GM19099 (cell line): ENCODE data around the gene SERTAD2.

ENCODE experiments used
- POLR2A ChIP-seq: IDR thresholded peaks from 3 replicates; pipeline ENCODE4 v1.6.1; 2011; ENCODE audit warnings: low read depth; ENCODE audit not compliant: insufficient read length; ENCODE audit errors: extremely low read depth

Gene SERTAD2

DNA sequence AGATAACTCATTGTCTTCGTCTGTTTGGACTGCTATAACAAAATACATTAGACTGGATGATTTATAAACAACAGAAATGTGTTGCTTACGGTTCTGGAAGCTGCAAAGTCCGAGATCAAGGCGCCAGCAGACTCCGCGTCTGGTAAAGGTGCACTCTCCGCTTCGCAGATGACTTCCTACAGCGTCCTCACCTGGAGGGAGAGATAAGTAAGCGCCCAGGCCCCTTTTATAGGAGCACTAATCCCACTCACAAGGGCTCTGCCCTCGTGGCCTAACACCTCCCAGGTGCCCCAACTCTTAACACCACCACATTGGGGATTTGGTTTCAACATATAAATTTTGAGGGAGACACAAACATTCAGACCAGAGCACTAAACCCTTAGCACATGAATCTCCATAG, 51.3 kb downstream of the SERTAD2 start:
- TF ChIP-seq POLR2A = no peak

DNA sequence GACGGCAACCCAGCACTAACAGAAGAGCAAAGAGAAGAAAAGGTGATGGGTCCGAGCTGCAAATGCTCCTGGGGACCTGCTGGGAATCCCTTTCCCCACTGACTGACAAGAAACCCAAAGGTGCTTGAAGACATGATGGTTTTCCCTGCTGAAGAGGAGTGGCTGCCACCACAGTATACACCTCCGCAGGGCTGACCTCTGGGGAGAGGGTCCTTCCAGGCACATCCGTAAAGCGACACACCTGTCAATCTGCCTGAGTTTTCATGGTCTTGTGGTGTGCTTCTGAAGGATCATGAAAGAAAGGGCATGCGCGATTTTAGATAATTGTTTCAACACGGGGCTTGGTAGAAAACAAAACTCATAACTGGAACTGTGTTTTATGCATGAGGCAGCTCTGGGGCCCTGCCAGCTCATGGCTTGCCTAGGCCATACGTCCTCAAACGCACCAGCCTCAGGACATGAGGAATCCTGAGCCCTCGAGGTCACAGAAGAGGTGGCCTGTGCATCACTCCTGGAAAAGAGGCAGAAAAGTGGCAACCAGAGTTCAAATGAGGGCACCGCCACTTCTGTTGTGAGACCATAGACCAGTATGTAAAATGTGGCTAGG, 51.8 kb downstream of the SERTAD2 start:
- no peak for TF ChIP-seq POLR2A

DNA sequence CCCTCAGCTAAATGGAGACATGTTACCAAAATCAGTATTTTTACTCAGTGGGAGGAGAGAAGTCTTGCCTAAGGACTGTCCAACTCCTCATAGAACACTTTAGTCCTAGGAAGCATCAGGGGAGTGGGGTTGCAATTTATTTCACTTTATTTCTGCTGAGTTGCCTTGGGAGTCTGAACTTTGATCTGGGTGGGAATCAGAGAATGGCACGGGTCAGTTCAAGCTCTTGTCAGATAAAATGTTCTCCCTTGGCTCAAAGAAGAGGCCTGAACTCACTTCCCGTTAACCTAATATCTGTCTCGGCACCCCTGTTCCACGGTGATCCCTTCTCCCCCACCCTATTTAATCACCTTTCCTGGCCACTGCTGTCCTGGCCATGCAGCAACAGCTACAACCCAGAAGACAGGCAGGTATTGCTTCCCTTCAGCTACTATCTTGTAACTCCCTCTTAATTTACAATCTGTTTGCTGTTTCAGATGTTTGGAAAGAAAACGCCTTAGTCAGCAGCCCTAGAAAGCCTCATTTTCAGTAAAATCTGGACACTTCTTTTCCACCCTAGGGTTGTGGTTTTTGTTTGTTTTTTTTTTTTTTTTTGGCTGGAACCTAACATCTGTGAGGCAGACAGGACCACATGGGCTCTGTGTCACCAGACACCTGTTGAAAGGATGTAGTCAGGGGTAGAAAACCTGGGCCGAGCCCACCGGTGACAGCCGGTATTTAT, 52.5 kb downstream of the SERTAD2 start:
- TF ChIP-seq POLR2A = no peak

DNA sequence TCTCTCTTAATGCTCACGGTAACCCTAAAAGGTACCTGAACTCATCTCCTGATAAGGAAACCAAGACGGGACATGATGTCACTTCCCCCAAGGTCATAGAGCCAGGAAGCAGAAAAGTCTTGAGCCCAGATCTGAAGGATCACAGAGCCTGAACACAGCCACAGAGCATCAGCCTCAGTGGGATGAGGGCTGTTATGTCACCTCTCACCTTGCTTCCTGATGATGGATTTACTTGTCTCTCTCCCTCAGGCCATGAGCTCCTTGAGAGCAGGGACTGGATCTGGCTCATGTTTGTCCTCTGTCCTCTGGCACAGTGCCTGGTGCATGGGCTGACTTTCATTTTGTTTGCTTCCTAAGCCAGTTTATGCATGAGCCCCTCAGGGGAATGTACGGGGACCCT, 54.2 kb downstream of the SERTAD2 start:
- no peak for TF ChIP-seq POLR2A

DNA sequence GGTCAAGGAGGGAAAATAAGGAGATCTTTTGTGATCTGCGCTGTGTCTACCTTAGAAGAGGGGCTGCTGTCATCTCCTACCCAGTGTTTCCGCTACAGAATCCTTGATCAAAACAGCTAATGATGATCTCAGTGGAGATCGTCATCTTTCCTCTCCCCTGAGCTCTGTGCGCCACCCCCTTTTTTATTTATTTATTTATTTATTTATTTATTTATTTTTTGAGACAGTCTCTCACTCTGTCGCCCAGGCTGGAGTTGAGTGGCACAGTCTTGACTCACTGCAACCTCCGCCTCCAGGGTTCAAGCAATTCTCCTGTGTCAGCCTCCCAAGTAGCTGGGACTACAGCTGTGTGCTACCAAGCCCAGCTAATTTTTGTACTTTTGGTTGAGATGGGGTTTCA, 55.5 kb downstream of the SERTAD2 start:
- TF ChIP-seq POLR2A = no peak

DNA sequence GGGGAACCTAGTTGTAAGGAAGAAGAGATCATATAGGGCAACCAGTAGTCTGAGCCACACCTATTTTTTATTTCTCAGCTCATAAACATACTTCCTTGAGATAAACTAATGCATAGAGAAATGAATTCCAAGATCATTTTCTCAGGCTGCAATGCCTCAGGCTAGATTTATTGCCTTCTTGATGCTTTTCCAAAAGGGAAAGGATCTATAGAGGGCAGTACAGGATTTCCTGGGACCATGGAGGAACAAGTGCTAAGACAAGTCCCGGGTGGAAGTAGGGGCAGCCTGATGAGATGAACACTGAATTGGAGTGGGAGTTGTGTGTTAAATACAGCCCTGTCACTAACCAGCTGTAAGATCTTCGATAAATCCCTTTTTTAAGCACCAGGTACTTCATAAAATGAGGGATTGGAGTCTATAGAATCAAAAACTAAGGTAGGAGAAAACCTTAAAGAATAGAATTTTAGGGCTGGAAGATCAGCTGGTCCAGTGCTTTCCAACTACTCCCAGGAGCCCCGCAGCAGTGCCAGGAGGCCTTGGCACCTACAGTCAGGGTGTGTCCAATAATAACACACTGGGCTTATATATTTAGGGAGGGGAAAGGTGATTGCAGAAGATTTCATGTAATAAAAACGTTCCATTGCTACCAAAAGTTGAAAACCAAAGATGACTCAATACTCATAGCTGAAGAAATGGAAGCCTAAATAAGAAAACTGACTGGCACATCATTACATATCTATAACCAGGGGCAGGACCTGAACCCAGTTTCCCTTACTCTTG, 58.1 kb downstream of the SERTAD2 start:
- TF ChIP-seq POLR2A = no peak

DNA sequence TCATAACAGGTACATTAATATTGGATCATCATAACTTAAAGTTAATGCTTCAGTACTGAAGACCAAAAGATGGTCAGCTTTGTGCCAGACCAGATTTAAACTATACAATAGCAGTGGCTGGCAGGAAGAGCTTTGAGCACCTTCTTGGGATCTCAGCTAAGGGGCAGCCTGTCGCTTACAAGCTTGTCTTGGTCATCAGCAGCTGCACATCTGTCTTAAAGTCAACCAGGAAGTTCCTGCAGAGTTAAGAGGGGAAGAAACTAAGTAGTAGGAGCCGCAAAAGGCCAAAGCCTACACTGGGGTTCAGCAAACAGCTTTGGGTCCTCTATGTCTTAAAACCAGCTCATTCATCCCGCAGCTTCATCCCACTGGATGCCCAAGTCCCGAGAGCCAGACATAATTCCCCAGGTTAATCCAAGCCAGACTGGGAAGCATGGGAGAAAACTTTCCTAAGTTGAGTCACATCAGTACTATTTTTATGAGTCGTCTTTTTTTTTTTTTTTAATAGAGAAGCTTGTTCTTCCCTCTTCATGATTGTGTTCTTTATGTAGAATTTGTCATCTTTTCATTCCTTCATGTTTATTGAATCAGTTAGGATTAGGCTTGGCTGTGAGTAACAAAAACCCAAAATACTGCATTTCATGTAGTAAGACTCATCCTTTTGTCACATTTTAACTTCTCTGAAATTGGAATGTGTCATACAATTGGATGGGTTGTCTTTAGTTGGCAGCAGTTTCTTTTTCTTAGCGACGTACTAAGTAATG, 59.3 kb downstream of the SERTAD2 start:
- no peak for TF ChIP-seq POLR2A

DNA sequence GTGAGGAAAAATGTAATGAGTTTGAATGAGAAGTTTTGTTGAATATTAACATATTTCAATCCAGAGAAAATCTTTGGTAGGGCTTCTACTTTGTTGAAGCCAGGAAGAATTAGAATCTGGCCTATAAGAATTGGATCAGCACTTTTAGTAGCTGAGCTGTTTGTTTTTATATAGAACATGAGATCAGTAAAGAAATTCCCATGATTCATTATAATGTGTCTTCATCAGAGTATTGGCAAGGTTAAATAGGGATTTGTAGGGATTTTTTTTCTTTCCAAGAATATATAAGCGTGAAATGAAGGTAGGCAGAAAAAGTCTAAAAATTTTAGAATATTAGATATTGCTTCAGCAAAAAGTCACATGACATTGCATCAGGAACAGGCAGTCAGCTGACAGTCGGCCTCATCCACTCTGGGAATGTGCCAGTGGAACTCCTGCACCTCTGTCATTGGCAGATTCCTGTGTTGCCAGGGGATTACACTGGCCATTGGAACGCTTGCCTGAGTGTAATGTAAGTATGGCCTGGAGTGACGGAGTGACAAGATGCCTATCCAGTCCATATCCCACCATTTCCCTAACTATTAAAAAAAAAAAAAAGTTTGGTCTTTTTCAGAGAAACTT, 60.6 kb downstream of the SERTAD2 start:
- no peak for TF ChIP-seq POLR2A

DNA sequence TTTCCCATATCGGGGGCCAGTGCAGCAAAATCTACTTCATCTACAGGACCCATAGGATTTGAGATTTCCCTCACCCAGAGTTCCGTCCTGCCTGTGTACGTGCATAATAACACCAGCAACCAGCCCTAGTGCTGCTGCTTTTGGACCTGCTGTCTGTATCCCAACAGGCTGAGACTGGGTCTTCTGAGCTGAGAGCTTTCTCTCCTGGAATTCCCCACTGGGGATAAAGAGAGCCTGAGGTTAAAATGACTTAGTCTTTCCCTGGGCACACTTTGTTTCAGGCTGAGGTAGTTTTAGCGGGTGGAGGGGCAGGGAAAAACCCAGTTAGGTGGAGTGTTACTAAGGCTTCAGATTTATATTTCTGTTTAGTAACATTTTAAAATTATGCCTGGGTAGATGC, 62.5 kb downstream of the SERTAD2 start:
- TF ChIP-seq POLR2A = no peak

DNA sequence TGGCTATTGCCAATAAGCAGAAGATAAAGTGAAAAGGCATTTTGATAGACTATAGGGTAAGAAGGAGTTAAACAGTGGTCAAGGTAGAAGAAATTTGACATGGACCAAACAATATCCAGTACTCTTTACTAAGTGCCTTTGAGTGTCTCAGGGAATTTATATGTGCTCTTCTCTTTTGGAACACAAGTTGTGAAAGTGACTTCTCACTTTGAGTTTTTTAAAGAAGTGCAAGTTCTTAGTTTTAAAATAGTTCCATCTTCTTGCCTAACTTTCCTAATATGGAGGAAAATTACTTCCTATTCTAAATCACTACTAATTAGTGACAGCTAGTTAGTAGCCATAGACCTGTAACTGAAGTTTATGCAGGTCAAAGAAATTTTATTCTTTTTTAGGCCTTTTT, 66.2 kb downstream of the SERTAD2 start:
- TF ChIP-seq POLR2A = no peak

DNA sequence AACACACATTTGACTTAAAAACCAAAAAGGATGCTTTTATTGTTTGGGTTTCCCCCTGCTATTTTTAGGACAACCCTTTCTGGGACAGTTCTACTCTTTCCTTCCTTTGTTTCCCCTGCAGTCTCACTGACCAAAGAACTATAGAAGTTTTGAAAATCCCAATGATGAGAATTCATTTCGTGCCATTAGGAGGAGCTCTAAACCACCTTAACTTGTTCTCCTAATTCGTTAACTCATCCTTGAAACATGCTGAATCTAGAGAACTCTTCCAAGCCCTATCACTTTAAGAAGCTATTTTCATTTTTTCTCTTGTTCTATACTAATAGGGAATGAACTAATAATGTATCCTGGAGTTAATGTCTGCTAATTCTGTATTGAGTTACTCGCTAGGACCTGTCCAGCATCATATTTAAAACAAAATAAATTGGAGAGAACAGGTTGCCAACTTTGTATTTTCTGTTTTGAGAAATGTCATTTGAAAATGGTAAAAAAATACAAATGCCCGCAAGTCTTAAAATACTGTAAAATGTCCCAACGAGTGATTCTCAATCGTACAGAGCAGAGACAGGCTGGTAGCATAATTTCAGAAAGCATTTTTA, 66.7 kb downstream of the SERTAD2 start:
- no peak for TF ChIP-seq POLR2A

DNA sequence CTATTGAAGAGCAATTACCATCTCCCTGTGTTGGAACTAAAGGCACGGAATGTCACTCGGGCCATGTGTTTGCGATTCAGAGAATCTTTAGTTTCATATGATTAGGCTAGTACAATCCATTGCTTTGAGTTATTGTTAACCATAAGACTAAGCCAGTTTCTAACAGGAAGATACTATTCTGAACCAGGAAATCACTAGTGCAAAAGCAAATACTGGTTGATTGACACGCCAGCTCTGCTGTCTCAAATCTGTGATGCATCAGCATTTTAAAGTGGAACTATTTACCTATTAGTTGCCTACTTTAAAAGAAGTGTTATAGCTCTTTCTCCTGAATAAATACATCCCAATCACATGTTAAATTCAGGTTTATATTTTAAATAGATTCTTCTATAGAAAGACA, 67.7 kb downstream of the SERTAD2 start:
- TF ChIP-seq POLR2A = no peak

DNA sequence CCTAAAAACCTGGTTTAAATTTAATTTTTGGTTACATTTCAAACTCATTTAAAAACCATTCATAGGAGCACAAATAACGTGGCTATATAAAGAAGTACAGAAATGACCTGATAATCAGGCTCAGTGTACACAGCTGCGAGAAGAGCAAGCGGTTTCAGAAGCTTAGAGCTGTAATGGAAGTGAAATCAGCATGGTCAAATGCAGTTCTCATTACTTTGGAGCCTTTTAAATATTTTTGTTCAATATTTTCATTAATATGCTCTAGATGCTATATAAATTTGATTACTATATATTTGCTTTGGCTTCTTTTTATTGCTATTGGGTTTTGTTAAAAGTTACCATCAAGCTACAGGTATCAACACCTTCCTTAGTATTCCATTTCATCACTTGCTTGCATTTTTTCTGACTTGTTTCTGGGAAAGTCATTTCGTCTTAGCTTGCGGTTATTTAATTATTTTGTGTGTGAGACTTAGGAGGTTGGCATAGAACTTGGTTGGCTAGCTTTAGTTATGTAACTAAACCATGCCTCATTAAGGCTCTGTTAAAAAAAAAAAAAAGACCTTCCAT, 70.9 kb downstream of the SERTAD2 start:
- TF ChIP-seq POLR2A = no peak
